Midbrain (tissue), 1 donor: ENCODE measurements around the gene DENND1A.
"Not testable (repeated sequence)": the region's sequence is repeated elsewhere in the genome, so short reads cannot be mapped to it uniquely, and the experiment has no call there.

ENCODE experiments used
- DNase-seq: peaks from one replicate; lab custom pipeline; 2025; lab: John Stamatoyannopoulos, UW

The DENND1A gene, protein sequence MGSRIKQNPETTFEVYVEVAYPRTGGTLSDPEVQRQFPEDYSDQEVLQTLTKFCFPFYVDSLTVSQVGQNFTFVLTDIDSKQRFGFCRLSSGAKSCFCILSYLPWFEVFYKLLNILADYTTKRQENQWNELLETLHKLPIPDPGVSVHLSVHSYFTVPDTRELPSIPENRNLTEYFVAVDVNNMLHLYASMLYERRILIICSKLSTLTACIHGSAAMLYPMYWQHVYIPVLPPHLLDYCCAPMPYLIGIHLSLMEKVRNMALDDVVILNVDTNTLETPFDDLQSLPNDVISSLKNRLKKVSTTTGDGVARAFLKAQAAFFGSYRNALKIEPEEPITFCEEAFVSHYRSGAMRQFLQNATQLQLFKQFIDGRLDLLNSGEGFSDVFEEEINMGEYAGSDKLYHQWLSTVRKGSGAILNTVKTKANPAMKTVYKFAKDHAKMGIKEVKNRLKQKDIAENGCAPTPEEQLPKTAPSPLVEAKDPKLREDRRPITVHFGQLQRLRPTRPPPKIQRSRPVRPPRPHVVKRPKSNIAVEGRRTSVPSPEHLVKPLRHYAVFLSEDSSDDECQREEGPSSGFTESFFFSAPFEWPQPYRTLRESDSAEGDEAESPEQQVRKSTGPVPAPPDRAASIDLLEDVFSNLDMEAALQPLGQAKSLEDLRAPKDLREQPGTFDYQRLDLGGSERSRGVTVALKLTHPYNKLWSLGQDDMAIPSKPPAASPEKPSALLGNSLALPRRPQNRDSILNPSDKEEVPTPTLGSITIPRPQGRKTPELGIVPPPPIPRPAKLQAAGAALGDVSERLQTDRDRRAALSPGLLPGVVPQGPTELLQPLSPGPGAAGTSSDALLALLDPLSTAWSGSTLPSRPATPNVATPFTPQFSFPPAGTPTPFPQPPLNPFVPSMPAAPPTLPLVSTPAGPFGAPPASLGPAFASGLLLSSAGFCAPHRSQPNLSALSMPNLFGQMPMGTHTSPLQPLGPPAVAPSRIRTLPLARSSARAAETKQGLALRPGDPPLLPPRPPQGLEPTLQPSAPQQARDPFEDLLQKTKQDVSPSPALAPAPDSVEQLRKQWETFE

GRCh38 chr9:123929870-123930831 lies at the start of gene DENND1A:
DENND1A (minus strand) TSS chr9:123930126; CDS start chr9:123929905, 221 bp downstream.
- peak; percentile 84 for DNase-seq

DNA sequence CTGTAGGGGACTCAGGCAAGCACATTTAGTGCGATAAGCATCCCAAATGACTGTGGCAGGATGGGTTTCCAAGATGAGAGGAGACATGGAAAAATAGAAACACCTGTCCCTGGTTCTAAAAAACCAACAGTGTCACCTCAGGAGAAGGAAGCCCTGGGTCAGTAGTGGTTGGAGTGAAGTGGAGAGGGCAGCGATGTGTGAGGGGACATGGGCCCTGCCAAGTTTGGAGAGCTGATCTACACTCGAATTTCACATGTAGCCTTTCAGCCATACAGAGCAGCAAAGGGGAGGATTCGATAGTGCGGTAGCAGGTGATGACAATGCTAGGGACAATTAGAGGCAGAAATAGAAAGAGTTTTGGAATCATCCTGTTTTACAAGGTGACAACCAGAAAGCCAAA lies 49.1 kb upstream of the DENND1A start:
- DNase-seq: no peak

GRCh38 chr9:123976579-123976978 lies 46.7 kb upstream of the DENND1A start:
- DNase-seq: not testable (repeated sequence)

DNA sequence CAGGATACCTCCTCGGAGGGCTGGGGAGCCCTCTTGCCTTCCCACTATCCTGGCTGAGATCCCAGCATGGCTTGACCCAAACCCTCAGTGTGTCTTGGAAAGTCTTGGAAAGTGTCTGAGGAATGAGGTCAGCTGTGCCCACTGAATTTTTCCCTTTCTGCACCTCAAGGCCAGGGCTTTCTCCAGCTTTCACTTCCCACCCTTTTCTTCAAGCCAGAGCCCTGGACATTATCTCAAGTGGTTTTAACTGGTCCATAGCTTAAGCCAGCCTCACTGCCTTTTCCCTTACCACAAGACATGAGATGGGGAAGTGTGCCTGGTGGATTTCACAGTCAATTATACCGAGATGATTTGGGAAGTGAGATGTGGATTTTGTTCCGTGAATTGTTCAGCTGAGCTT lies 45.9 kb upstream of the DENND1A start:
- peak; percentile 2 for DNase-seq

GRCh38 chr9:123974471-123974870 lies 44.5 kb upstream of the DENND1A start:
- DNase-seq: no peak

GRCh38 chr9:123973590-123974223 lies 43.8 kb upstream of the DENND1A start:
- DNase-seq: no peak

GRCh38 chr9:123972618-123973017 lies 42.7 kb upstream of the DENND1A start:
- DNase-seq: no peak

DNA sequence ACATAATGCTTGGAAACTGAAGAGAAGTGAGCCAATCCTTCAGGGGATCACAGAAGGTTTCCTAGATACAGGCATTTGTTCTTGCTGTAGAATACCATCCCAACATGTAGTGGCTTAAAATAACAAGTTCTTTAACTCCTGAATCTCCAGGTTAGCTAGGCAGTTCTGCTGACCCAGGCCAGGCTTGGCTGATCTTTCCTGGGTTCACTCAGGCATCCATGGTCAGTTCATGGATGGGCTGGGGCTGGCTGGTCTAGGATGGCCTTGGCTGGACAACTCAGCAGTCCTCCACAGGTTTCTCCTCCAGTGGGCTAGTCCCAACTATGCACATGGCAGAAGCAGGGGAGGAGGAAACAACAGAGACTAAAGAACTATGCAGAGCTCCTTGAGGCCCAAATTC lies 37.4 kb upstream of the DENND1A start:
- DNase-seq: no peak

DNA sequence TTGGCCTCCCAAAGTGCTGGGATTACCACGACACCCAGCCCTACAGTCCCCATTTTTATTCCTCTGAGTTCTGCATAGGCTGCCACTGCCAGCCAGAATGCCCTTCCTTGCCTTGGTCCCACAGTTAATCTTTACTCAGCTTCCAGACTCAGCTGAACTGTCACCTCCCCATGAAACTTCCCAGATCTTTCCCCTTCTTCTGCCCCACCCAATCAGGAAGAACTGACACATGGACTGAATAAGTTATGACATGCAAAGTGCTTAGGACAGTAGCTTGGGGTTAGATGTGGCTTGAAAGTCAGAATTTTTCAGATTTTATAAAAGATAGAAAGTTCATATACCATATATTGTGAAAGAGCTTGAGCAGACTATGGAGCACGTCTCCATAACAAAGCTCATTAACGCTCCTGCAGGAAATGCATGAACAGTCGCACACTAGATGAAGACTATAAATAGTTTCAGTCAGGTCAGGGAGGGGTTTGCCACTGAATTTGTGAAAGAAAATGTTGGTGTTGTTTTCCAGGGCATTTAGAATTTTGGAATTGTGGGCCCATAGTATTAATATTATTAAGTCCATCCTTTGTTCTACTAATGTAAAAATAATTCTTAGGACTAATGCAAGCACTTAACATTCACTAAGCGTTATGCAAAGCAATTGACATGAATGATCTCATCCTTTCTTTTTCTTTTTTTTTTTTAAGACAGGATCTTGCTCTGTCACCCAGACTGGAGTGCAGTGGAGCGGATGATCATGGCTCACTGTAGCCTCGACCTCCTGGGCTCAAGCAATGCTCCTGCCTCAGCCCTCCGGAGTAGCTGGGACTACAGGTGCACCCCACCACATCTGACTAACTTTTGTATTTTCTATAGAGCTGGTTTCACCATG lies 36.1 kb upstream of the DENND1A start:
- DNase-seq: no peak

DNA sequence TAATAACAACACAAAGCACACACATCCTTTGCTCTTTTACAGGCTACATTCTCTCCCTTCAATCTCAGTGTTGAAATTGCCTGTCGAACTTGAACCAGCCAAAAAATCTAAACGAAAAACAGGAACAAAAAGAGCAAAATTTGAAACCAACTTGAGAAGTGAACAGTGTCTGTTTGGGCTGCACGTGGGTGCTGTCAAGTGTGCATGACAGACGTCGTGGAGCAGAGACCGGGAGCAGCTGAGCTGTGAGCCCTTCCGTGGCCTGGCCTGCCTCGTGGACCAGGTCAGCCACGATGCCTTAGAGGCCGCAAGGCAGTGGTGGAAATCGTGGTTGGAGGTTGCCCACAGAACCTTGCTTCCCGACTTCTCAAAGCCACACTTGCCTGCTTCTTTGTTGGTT lies 34.8 kb upstream of the DENND1A start:
- DNase-seq: no peak

DNA sequence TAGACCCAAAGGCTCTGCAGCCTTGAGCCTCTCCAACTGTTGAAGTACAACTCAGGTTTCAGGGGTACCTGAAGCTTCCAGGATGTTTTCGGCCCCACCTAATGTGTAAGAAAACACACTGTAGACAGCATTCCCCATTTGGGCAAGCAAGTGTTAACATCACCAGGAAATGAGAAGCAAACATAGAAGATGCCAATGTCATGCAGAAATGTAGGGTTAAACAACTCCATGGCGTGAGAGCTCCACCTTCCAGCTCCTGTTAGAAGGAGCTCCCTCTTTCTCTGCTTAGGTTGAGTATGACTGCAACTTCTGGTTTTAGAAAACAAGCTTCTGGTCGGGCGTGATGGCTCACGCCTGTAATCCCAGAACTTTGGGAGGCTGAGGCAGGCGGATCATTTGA lies 31.0 kb upstream of the DENND1A start:
- DNase-seq: no peak

DNA sequence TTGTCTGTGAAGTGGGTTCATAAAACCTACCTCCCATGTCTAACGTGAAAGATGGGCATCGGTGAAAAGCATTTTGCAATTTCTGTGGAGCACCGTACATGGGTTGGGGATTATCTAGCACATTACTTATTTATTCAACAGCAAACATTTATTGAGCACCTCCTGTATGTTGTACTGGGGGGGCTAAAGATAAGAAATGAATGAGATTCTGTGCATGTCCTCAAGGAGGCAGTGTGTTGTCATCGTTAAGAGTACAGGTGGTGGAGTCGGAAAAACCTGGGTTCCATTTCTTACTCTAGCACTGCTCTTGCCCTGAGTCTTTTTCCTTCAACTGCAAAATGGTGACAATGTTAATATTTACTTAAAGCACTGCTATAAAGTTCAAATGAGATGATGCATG lies 30.4 kb upstream of the DENND1A start:
- no peak for DNase-seq

DNA sequence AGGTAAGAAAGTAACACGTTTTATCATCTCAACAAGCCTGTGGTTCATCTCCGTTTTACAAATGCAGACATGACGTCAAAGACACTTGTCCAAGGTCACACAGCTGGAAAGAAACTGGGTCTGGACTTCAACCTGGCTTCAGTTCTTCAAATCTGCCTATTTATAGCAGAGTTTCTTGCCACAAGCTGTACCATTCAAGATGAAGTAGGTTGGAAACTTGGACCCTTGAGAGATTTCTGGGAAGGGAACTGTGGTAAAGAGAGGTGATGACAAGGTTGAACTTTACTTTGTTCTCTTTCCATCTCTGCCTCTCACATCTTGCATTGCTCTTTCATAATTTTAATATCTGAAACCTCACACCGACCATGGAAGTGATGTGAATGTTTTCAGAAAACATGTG lies 29.9 kb upstream of the DENND1A start:
- DNase-seq: no peak

GRCh38 chr9:123957731-123958130 lies 27.8 kb upstream of the DENND1A start:
- no peak for DNase-seq

GRCh38 chr9:123957168-123957721 lies 27.3 kb upstream of the DENND1A start:
- no peak for DNase-seq

DNA sequence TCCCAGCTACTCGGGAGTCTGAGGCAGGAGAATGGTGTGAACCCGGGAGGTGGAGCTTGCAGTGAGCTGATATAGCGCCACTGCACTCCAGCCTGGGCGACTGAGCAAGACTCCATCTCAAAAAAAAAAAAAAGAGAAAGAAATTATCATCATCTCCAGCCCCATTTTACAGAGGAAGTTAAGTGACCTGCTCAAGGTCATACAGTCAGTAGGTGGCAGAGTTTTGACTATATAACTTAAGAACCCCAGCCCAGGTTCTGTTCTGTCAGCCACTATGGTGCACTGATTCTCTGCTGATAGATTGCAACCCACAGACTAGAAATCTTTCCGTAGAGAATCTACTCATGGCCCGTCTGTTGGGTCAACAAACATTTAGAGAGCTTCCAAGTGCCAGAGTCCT lies 25.7 kb upstream of the DENND1A start:
- DNase-seq: no peak

GRCh38 chr9:123954518-123955280 lies 24.8 kb upstream of the DENND1A start:
- DNase-seq: no peak

- DNase-seq: no peak
Measured at GRCh38 chr9:123952641-123953495, 22.9 kb upstream of the DENND1A start.
